Measurements from ENCODE around the gene FRMD8. TPM values are rescaled to one million over a fixed set of nuclear protein-coding genes. Genes with fewer than 3 reads are reported as not detected.
"Not testable (repeated sequence)": the region's sequence is repeated elsewhere in the genome, so short reads cannot be mapped to it uniquely, and the experiment has no call there.

Gene FRMD8
- polyA plus RNA-seq, 12 donors: 7.2 to 18.0 (median 9.8) TPM; not detected in 1

GRCh38 chr11:65452259-65452658 lies 65.8 kb downstream of the FRMD8 start:
- not testable (repeated sequence) for DNase-seq

GRCh38 chr11:65452806-65453490 lies 66.5 kb downstream of the FRMD8 start:
- DNase-seq: peak; percentile 63

GRCh38 chr11:65454311-65454695 lies 67.9 kb downstream of the FRMD8 start:
- DNase-seq: no peak

- peak; percentile 95 for DNase-seq
These were observed 68.4 kb downstream of the FRMD8 start for GRCh38 chr11:65454696-65455456.

GRCh38 chr11:65456418-65456817 lies 70.0 kb downstream of the FRMD8 start:
- no peak for DNase-seq

- no peak for DNase-seq
These were observed 73.1 kb downstream of the FRMD8 start for GRCh38 chr11:65459552-65459951.

Other genes starting within 250 kb of the FRMD8 start
- under 1 TPM in 1 of 12 donors, not detected in 11; 0.17 TPM for gene SPDYC, start 216.4 kb upstream of the FRMD8 start, polyA plus RNA-seq (ENCODE audit: insufficient read length in 12 of 12)
- 100 to 1,000 TPM in 2 of 12 donors, 10 to 100 TPM in 9, not detected in 1; 64.7 to 140 (median 73.6) TPM for gene CAPN1, start 204.7 kb upstream of the FRMD8 start, polyA plus RNA-seq (ENCODE audit: insufficient read length in 12 of 12)
- gene POLA2, start 124.7 kb upstream of the FRMD8 start, polyA plus RNA-seq (ENCODE audit: insufficient read length in 12 of 12): 10 to 100 TPM in 11 of 12 donors, not detected in 1; 30.7 to 52.6 (median 39.3) TPM
- 10 to 100 TPM in 11 of 12 donors, not detected in 1; 19.6 to 38.6 (median 27.5) TPM for gene CDC42EP2, start 71.8 kb upstream of the FRMD8 start, polyA plus RNA-seq (ENCODE audit: insufficient read length in 12 of 12)
- gene DPF2, start 52.8 kb upstream of the FRMD8 start, polyA plus RNA-seq (ENCODE audit: insufficient read length in 12 of 12): 10 to 100 TPM in 11 of 12 donors, not detected in 1; 40.1 to 70.2 (median 51.2) TPM
- under 1 TPM in 9 of 12 donors, not detected in 3; 0.11 to 0.30 (median 0.24) TPM for gene TIGD3, start 31.9 kb upstream of the FRMD8 start, polyA plus RNA-seq (ENCODE audit: insufficient read length in 12 of 12)
- gene SLC25A45, start 4.0 kb upstream of the FRMD8 start, polyA plus RNA-seq (ENCODE audit: insufficient read length in 12 of 12): 10 to 100 TPM in 1 of 12 donors, 1 to 10 TPM in 10, not detected in 1; 4.2 to 13.5 (median 7.0) TPM
- 100 to 1,000 TPM in 5 of 12 donors, 10 to 100 TPM in 7; 34.5 to 182 (median 65.4) TPM for gene NEAT1, start 36.2 kb downstream of the FRMD8 start, polyA plus RNA-seq (ENCODE audit: insufficient read length in 12 of 12)
- gene MALAT1, start 112.4 kb downstream of the FRMD8 start, polyA plus RNA-seq (ENCODE audit: insufficient read length in 12 of 12): 100 to 1,000 TPM; 102 to 554 (median 247) TPM
- 10 to 100 TPM in 11 of 12 donors, not detected in 1; 34.0 to 60.9 (median 40.9) TPM for gene SCYL1, start 138.4 kb downstream of the FRMD8 start, polyA plus RNA-seq (ENCODE audit: insufficient read length in 12 of 12)
- gene LTBP3, start 171.7 kb downstream of the FRMD8 start, polyA plus RNA-seq (ENCODE audit: insufficient read length in 12 of 12): 100 to 1,000 TPM in 9 of 12 donors, 10 to 100 TPM in 2, not detected in 1; 95.8 to 250 (median 124) TPM
- gene ZNRD2, start 183.8 kb downstream of the FRMD8 start, polyA plus RNA-seq (ENCODE audit: insufficient read length in 12 of 12): 10 to 100 TPM in 11 of 12 donors, not detected in 1; 44.9 to 82.2 (median 57.8) TPM
- 10 to 100 TPM in 11 of 12 donors, not detected in 1; 22.5 to 55.2 (median 29.4) TPM for gene FAM89B, start 185.9 kb downstream of the FRMD8 start, polyA plus RNA-seq (ENCODE audit: insufficient read length in 12 of 12)
- gene EHBP1L1, start 189.4 kb downstream of the FRMD8 start, polyA plus RNA-seq (ENCODE audit: insufficient read length in 12 of 12): 100 to 1,000 TPM; 153 to 369 (median 276) TPM
- gene KCNK7, start 209.2 kb downstream of the FRMD8 start, polyA plus RNA-seq (ENCODE audit: insufficient read length in 12 of 12): 1 to 10 TPM in 5 of 12 donors, under 1 TPM in 5, not detected in 2; 0.27 to 1.8 (median 0.99) TPM
- 10 to 100 TPM in 11 of 12 donors, not detected in 1; 22.6 to 58.3 (median 27.6) TPM for gene MAP3K11, start 227.6 kb downstream of the FRMD8 start, polyA plus RNA-seq (ENCODE audit: insufficient read length in 12 of 12)
- gene PCNX3, start 229.1 kb downstream of the FRMD8 start, polyA plus RNA-seq (ENCODE audit: insufficient read length in 12 of 12): 100 to 1,000 TPM in 1 of 12 donors, 10 to 100 TPM in 10, 1 to 10 TPM in 1; 9.8 to 155 (median 15.6) TPM

All from muscle of arm (tissue), 12 donors.